Measurements from ENCODE around the gene GSDMA.

DNA sequence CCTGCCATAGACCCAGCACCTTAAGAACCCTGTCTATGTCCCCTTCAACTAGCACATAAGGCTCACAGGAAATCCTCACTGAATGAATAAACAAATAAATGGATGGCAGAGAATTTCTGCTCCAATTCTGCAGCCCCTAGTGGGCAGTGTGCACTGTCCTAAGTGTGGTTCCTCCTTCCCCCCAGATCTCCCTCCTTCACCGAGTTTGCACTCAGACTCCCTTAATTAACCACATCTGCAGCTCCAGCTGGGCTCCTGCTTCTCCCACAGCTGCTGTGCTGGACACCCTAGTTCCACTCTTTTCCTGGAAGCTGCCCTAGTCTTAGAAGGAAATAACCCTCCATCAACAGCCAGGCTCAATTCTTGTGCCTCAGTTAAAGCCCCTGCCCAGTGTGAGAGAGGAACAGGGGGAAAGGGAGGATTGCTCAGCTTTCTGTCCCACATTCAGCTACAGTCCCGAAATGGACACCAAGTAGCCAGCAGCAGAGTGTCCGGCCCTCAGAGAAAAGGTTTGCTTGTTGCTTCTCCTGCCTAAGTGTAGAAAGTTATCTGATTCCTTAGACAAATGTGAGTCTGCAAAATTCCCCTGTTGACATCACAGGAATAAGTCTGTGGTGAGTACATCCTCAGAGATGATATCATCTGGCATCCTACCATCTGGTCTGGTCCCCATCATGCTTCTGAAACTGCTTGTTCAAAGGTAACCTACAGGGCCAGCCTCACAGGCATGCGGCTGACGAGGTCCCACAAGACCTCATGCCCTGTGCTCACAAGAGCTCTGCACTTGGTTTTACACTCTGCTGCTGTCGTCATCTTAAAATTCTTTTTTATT is 23.0 kb upstream of the GSDMA start:
- TF ChIP-seq, protein P1, sequence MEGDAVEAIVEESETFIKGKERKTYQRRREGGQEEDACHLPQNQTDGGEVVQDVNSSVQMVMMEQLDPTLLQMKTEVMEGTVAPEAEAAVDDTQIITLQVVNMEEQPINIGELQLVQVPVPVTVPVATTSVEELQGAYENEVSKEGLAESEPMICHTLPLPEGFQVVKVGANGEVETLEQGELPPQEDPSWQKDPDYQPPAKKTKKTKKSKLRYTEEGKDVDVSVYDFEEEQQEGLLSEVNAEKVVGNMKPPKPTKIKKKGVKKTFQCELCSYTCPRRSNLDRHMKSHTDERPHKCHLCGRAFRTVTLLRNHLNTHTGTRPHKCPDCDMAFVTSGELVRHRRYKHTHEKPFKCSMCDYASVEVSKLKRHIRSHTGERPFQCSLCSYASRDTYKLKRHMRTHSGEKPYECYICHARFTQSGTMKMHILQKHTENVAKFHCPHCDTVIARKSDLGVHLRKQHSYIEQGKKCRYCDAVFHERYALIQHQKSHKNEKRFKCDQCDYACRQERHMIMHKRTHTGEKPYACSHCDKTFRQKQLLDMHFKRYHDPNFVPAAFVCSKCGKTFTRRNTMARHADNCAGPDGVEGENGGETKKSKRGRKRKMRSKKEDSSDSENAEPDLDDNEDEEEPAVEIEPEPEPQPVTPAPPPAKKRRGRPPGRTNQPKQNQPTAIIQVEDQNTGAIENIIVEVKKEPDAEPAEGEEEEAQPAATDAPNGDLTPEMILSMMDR (IDR thresholded peaks at IDR 0.05), result peak in 1 of 4 experiments; percentile 5
- no peak for TF ChIP-seq POLR2A (IDR thresholded peaks at IDR 0.05)
